NOMO-1 treated with DMSO at 0.1 percent for 48 hours (cell line): ENCODE measurements around the gene CRBN.

Experiments
- DNase-seq: peaks from one replicate; lab custom pipeline; 2025; ENCODE audit not compliant: unreplicated experiment; lab: John Stamatoyannopoulos, UW

The CRBN gene

DNA sequence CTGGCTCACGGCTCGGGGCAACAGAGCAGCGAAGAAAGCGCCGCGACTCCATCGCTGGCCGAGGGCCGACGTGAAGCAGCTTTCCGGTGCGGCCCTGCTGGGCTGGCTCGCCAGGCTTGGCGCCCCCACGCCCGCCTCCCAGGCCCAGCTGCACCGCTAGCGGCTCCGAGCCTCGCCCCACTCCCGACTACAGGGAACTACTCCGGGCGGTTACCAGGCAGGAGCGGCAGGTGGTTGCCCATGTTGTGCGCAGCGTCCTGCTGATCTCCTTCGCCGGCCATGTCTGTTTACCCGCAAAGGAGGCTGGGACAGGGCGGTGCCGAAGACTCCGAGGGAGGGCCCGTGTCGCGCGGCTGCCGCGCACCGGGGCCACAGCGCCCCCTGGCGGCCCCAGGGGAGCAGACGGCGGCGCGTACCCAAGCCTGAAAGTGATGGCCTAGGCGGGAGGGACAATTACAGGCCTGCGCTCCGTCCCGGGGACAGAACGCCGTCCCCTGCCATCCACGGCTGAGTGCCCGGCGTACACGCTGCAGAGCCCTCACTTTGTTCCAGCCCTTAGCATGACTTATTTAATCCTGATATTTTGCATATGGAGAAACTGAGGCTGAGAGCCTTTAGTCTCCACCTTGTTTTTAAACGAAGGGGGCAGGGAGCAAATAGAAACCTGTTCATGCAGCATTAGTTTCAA, at the start of gene CRBN:
TSS of gene CRBN (minus strand) at position 285 of the 688 bp plus-strand sequence. CDS start at position 281, 4 bp downstream.
- peak; percentile 84 for DNase-seq

DNA sequence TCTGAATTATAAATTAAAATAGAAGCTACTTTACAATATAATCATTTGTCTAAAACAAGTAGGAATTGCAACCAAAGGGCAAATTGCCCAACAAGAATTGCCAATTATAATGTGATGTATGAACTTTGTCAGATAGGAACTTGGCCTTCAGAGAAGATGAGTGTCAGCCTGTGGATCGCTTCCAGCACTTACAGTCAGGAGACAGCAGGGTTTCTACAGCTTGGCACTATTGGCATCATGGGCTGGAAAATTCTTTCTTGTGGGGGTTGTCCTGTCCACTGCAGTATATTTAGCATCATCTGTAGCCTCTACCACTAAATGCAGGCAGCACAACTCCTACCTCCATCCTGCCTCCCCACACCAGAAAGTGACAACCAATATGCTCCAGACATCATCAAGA, 48.1 kb upstream of the CRBN start:
- no peak for DNase-seq

- no peak for DNase-seq
Observed at GRCh38 chr3:3221528-3221927, 42.0 kb upstream of the CRBN start.

DNA sequence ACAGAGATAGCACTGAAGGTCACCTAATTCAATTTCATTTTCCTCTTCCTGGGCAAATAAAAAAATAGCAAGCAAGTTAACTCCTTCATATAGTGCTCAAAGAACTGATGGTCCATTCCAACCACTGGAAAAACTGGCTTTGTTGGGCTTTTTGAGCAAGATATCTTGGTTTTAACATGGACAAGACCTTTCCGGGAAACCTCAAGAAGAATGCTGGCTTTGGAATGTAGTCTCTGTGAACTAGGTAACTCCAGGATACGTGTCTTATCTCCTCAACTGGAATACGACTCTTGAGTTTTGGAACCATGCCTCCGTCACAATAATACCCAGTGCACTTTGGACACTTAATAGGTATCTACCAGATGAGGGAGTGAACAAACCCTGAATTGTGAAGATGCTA, 36.9 kb upstream of the CRBN start:
- no peak for DNase-seq

GRCh38 chr3:3212781-3213440, 33.4 kb upstream of the CRBN start:
- DNase-seq: no peak

DNA sequence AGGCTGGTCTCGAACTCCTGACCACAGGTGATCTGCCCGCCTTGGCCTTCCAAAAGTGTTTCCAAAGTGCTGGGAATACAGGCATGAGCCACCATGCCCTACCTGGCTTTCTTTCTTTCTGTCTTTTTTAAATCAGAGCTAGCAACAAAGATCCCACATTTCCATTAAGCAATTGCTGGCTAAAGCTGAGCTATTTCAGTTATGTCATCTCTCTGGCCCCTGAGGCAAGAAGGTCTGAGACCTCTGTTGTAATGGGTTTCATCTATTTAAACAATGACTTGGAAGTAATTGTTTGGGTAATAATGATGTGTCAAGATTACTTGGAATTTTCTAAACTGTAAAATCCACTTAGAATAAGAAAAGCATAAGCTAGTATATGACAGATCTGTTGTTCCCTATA, 30.2 kb upstream of the CRBN start:
- no peak for DNase-seq

- DNase-seq: no peak
Observed at GRCh38 chr3:3209057-3209456, 29.6 kb upstream of the CRBN start.

- DNase-seq: no peak
Observed at GRCh38 chr3:3201611-3202010, 22.1 kb upstream of the CRBN start.

GRCh38 chr3:3200632-3201212, 21.2 kb upstream of the CRBN start:
- DNase-seq: peak; percentile 63

GRCh38 chr3:3199306-3199705, 19.8 kb upstream of the CRBN start:
- no peak for DNase-seq

GRCh38 chr3:3196148-3196861, 16.8 kb upstream of the CRBN start:
- DNase-seq: no peak

GRCh38 chr3:3194861-3195260, 15.4 kb upstream of the CRBN start:
- no peak for DNase-seq

- no peak for DNase-seq
Observed at GRCh38 chr3:3192286-3192675, 12.8 kb upstream of the CRBN start.

- no peak for DNase-seq
Observed at GRCh38 chr3:3191675-3192285, 12.3 kb upstream of the CRBN start.

DNA sequence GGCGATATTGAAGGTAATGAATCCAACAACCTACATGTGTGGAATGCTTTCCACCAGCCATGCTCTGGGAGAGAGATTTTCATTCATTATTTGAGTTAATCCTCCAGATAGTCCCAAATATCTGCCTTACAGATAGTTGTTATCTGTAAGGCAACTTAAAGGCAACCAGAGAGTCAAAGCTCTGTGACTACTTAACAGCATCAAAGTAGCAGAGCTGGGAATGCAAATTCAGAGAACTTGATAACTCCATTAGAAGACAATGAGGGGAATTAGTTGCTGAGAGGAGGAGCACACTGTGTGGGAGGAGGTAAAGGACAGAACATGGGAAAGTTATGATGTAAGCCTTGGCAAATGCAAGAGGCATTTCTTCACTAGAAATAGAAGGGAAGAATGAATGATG, 10.5 kb upstream of the CRBN start:
- no peak for DNase-seq

DNA sequence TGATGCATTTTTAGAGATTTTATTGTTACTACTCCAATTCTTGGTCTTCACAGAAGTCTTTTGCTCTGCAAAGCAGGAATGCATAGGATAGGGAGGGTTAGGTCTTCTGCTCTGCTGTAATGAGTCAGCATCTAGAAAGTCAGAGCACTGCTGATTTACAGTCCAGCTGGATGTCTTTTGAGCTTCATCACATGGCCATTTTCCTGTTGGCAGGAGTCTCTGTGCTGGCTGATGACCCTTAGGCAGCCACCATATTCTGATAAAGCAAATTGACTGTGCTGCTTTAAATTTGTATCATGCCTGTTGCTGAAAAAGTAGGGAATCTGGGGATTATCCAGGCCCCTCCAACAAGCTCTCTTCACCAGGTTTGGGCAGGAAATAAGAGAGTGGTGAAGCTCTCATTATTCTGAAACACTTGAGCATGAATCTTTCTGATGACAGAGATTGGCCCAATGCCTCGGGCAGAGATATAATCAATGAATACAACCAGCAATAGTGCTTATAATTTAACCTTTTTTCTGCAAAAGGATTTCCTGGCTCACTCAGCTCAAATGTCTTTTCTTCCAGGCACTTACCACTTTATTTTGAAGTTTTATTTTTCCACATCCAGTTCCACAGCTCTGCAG, 9.7 kb upstream of the CRBN start:
- no peak for DNase-seq

DNA sequence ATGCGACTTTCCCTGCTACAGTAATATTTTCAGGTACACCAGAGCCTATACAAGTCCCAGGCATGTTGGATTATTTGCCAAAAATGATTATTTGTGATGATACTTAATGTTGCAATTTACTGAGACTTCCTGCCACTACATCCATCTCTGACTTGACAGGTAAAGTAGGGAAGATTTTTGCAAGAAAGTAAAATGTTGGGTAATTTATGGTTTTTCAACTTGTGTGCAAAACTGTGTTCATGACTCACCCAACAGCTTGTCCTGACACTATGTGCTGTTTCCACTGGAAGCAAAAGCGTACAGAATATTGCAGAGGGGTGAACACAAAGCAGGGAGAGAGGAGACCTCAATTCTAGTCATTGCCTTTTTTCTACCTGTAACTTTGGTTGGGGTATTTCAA, 5.4 kb upstream of the CRBN start:
- DNase-seq: peak; percentile 62

DNA sequence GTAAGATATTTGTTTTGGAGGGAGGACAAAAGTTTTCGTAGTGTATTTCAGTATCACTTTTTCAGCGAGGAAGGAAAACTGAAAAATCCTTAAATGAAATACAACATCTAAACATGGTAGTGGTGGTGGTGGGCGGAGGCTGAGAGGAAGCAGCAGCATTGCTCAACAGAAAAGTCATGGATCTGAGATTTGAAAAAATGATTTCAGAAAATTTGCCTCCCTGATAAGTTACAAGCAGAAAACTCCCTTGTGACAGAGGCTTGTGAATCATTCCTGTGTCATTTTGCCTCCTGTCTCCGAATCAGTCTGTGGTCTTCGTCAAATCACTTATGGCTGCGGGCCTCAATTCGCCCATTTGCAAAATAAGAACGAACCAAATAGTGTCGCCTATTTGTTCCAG, 965 bp upstream of the CRBN start:
- DNase-seq: no peak

GRCh38 chr3:3178498-3179328, 778 bp downstream of the CRBN start:
- DNase-seq: no peak

GRCh38 chr3:3177861-3178497, 1.5 kb downstream of the CRBN start:
- DNase-seq: no peak
